GM12878 (cell line): ENCODE data around the gene DPH6. TPM values are rescaled to one million over a fixed set of nuclear protein-coding genes. Genes with fewer than 3 reads are reported as not detected.

ENCODE experiments used
- CEBPB ChIP-seq, 2 experiments: fragments of 150-350 bp in 1 of 2; IDR thresholded peaks; 2 replicates each; pipeline ENCODE4 v1.6.1; 2012 to 2014; ENCODE audit warnings: low read depth in 2 of 2, low read length in 2 of 2, borderline replicate concordance in 1 of 2, inconsistent platforms in 1 of 2
- FOS ChIP-seq: IDR thresholded peaks from 3 replicates; pipeline ENCODE4 v1.6.1; 2011; ENCODE audit warnings: borderline replicate concordance; ENCODE audit not compliant: insufficient read length; ENCODE audit errors: extremely low read depth
- REST ChIP-seq: IDR thresholded peaks from 2 replicates; pipeline ENCODE4 v1.6.1; 2012; ENCODE audit warnings: mild to moderate bottlenecking, low read depth, low read length
- YY1 ChIP-seq: IDR thresholded peaks from 2 replicates; pipeline ENCODE4 v1.6.1; 2011; ENCODE audit warnings: low read depth, mild to moderate bottlenecking, low read length
- polyA plus RNA-seq, 11 experiments: library from polyadenylated mRNA; depleted of rRNA in 4 of 11; unstranded in 6 of 11; stranded (reverse) in 5 of 11; fragments of >200 nt; fragmentation: Nextera tagmentation in 4 of 11; fragmentation: Illumina TruSeq in 1 of 11; extraction: Ambion mirVana in 4 of 11; extraction: Trizol in 1 of 11; gene quantifications; 1 replicate in 1 of 11; 2 replicates in 10 of 11; pipeline versions ENCODE4 v1.2.1 to v1.2.3, GENCODE V29; 2011 to 2016; ENCODE audit warnings: inconsistent platforms in 2 of 11, missing spikeins in 2 of 11, low read depth in 1 of 11
- total RNA-seq, 4 experiments: library from RNA; depleted of rRNA in 3 of 4; stranded (reverse); fragments of >200 nt in 3 of 4; fragmentation: Illumina TruSeq in 1 of 4; extraction: Trizol in 1 of 4; gene quantifications; 2 replicates each; pipeline versions ENCODE4 v1.2.1 to v1.2.3, GENCODE V29; 2013 to 2021
- TF ChIP-seq, protein P1 (sequence below), 3 experiments: IDR thresholded peaks in 2 of 3; conservative IDR thresholded peaks in 1 of 3; 2 replicates each; pipeline ENCODE4 v1.5.1; 2011; ENCODE audit warnings: low read depth in 3 of 3, low read length in 3 of 3, mild to moderate bottlenecking in 3 of 3, control low read depth in 2 of 3, moderate library complexity in 2 of 3, inconsistent platforms in 1 of 3, mixed read lengths in 1 of 3; ENCODE audit not compliant: control insufficient read depth in 2 of 3, insufficient read depth in 1 of 3; ENCODE audit errors: extremely low read depth in 1 of 3

Gene DPH6
- total and polyA plus RNA-seq, 10 of the 15 experiments (the other 5 are each of a cell fraction or from before 2014, with no cell fraction given), result 9.0 to 68.5 (median 17.1) TPM

DNA sequence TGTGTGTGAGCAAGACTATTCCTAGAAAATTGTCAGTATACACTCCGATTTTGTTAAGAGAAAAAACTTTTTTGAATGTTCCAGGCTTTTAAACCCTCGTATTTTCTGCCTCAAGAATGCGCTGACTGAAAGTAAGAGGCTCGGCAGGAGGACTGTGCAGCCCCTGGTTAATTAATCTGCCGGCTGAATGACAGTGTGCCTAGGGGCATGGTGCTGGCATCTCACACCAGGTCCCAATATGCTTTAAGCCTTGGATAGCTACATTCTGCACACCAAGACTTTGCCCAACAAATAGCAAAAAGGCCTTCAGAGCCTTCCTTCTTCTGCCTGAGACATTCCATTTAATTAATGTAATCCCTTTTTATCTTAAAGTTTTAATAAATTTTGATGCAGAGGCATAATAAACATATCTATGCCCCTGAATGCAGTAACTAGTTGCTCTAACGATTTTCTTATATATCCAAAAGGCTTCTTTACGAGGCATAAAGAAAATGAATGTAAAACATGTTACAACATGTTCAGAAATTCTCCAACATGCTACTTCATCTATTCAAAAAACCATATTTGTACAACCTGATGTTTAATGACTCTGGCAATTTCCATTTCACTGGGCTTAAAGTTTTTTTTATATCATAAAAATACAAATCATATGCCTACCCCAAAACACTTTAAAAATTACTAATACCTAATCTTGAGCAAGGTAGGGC is 37.9 kb downstream of the DPH6 start (continued):
- TF ChIP-seq REST, result no peak
- TF ChIP-seq, protein P1, sequence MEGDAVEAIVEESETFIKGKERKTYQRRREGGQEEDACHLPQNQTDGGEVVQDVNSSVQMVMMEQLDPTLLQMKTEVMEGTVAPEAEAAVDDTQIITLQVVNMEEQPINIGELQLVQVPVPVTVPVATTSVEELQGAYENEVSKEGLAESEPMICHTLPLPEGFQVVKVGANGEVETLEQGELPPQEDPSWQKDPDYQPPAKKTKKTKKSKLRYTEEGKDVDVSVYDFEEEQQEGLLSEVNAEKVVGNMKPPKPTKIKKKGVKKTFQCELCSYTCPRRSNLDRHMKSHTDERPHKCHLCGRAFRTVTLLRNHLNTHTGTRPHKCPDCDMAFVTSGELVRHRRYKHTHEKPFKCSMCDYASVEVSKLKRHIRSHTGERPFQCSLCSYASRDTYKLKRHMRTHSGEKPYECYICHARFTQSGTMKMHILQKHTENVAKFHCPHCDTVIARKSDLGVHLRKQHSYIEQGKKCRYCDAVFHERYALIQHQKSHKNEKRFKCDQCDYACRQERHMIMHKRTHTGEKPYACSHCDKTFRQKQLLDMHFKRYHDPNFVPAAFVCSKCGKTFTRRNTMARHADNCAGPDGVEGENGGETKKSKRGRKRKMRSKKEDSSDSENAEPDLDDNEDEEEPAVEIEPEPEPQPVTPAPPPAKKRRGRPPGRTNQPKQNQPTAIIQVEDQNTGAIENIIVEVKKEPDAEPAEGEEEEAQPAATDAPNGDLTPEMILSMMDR (IDR thresholded peaks at IDR 0.05 in 2 of 3, conservative IDR thresholded peaks at IDR 0.05 in 1 of 3; ENCODE audit: control insufficient read depth in 2 of 3, extremely low read depth in 1 of 3, insufficient read depth in 1 of 3, low read depth in 3 of 3, low read length in 3 of 3), result no peak
- TF ChIP-seq CEBPB (IDR thresholded peaks at IDR 0.05; ENCODE audit: borderline replicate concordance in 1 of 2, low read depth in 2 of 2, low read length in 2 of 2), result no peak
- no peak for TF ChIP-seq FOS
- no peak for TF ChIP-seq YY1
